ENCODE measurements around the gene SRSF7.

DNA sequence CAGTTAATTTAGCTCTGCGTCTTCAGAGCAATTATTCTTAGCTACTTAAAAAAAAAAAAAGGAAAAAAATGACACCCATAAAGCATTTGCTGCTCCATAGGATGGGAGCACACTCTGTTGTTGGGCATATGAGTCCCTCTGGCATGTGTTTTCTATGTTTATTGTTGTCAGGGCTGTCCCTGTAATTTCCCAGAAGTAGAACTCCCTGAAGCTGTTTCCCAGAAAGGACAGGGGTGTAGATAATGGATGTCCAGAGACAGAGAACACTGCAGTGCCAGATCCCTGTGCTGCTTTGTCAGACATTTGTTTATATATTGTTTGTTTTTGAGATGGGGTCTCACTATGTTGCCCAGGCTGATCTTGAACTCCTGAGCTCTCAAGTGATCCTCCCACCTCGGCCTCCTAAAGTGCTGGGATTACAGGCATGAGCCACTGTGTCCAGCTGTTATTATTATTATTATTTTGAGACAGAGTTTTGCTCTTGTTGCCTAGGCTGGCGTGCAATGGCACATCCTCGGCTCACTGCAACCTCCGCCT lies 52.6 kb downstream of the SRSF7 start:
- TF ChIP-seq, protein P1, sequence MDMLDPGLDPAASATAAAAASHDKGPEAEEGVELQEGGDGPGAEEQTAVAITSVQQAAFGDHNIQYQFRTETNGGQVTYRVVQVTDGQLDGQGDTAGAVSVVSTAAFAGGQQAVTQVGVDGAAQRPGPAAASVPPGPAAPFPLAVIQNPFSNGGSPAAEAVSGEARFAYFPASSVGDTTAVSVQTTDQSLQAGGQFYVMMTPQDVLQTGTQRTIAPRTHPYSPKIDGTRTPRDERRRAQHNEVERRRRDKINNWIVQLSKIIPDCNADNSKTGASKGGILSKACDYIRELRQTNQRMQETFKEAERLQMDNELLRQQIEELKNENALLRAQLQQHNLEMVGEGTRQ (CRISPR knock-in tag; IDR thresholded peaks at IDR 0.05), result no peak
- TF ChIP-seq CEBPG (CRISPR knock-in tag; IDR thresholded peaks at IDR 0.05), result no peak
- no peak for TF ChIP-seq CEBPG (tag; conservative IDR thresholded peaks at IDR 0.05 in 1 of 2, IDR thresholded peaks at IDR 0.05 in 1 of 2)
- TF ChIP-seq ZNF384 (IDR thresholded peaks at IDR 0.05; ENCODE audit: low read depth, low read length), result no peak
- no peak for TF ChIP-seq EZH2 (IDR thresholded peaks at IDR 0.05; ENCODE audit: borderline replicate concordance, low read depth, low read length)
- no peak for TF ChIP-seq TAF1 (IDR thresholded peaks at IDR 0.05; ENCODE audit: control insufficient read depth, extremely low read depth, insufficient read depth, low read length, severe bottlenecking)
- no peak for TF ChIP-seq BHLHE40 (IDR thresholded peaks at IDR 0.05; ENCODE audit: low read length)
- no peak for TF ChIP-seq ZNF551 (CRISPR knock-in tag; IDR thresholded peaks at IDR 0.05)
- TF ChIP-seq, protein P2, sequence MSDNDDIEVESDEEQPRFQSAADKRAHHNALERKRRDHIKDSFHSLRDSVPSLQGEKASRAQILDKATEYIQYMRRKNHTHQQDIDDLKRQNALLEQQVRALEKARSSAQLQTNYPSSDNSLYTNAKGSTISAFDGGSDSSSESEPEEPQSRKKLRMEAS (CRISPR knock-in tag; IDR thresholded peaks at IDR 0.05), result no peak
- TF ChIP-seq, protein P3, sequence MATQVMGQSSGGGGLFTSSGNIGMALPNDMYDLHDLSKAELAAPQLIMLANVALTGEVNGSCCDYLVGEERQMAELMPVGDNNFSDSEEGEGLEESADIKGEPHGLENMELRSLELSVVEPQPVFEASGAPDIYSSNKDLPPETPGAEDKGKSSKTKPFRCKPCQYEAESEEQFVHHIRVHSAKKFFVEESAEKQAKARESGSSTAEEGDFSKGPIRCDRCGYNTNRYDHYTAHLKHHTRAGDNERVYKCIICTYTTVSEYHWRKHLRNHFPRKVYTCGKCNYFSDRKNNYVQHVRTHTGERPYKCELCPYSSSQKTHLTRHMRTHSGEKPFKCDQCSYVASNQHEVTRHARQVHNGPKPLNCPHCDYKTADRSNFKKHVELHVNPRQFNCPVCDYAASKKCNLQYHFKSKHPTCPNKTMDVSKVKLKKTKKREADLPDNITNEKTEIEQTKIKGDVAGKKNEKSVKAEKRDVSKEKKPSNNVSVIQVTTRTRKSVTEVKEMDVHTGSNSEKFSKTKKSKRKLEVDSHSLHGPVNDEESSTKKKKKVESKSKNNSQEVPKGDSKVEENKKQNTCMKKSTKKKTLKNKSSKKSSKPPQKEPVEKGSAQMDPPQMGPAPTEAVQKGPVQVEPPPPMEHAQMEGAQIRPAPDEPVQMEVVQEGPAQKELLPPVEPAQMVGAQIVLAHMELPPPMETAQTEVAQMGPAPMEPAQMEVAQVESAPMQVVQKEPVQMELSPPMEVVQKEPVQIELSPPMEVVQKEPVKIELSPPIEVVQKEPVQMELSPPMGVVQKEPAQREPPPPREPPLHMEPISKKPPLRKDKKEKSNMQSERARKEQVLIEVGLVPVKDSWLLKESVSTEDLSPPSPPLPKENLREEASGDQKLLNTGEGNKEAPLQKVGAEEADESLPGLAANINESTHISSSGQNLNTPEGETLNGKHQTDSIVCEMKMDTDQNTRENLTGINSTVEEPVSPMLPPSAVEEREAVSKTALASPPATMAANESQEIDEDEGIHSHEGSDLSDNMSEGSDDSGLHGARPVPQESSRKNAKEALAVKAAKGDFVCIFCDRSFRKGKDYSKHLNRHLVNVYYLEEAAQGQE (IDR thresholded peaks at IDR 0.05; ENCODE audit: borderline replicate concordance), result no peak
- TF ChIP-seq, protein P3 (CRISPR knock-in tag; IDR thresholded peaks at IDR 0.05; ENCODE audit: low read depth), result no peak
- TF ChIP-seq ELF4 (CRISPR knock-in tag; IDR thresholded peaks at IDR 0.05), result no peak
- no peak for TF ChIP-seq SREBF2 (CRISPR knock-in tag; IDR thresholded peaks at IDR 0.05)
- TF ChIP-seq MAZ (CRISPR knock-in tag; conservative IDR thresholded peaks at IDR 0.05 in 1 of 2, IDR thresholded peaks at IDR 0.05 in 1 of 2), result no peak

Data from K562 (cell line).